OCI-LY1 (cell line): Measurements from ENCODE around the gene PDGFRA.

Experiments used
- CTCF ChIP-seq: fragments of 200-600 bp; sonication (generic), shearing (Covaris generic); IDR thresholded peaks from 2 replicates; pipeline ENCODE4 v1.5.1; 2017; ENCODE audit warnings: mild to moderate bottlenecking, antibody characterized with exemption, low read length, moderate library complexity, mixed read lengths
- EZH2 ChIP-seq: fragments of 200-600 bp; sonication (generic), shearing (Covaris generic); IDR thresholded peaks from 2 replicates; pipeline ENCODE4 v1.8.0; 2017; ENCODE audit warnings: borderline replicate concordance, mixed run types, mild to moderate bottlenecking, antibody characterized with exemption, low read length, moderate library complexity, mixed read lengths

GRCh38 chr4:54229631-54230483, 764 bp downstream of the PDGFRA start:
- no peak for TF ChIP-seq EZH2
- no peak for TF ChIP-seq CTCF
